IgD-negative memory B cell (primary cell): ENCODE data around the gene MAPKAP1. TPM values are rescaled to one million over a fixed set of nuclear protein-coding genes. Genes with fewer than 3 reads are reported as not detected.

Source experiments
- H3K27ac Mint-ChIP-seq, 3 donors: one replicate each; pipeline ENCODE4 v1.8.0; 2020 to 2022; ENCODE audit warnings: mild to moderate bottlenecking in 3 of 3, mixed read lengths in 3 of 3, moderate library complexity in 1 of 3
- H3K27me3 Mint-ChIP-seq: one replicate; pipeline ENCODE4 v1.8.0; 2021; ENCODE audit warnings: mixed read lengths
- H3K36me3 Mint-ChIP-seq: one replicate; pipeline ENCODE4 v1.8.0; 2020; ENCODE audit warnings: mild to moderate bottlenecking, mixed read lengths
- H3K4me1 Mint-ChIP-seq, 3 donors: one replicate each; pipeline ENCODE4 v1.8.0; 2020 to 2022; ENCODE audit warnings: mixed read lengths in 3 of 3, mild to moderate bottlenecking in 1 of 3
- H3K4me3 Mint-ChIP-seq, 4 donors: one replicate each; pipeline ENCODE4 v1.8.0; 2020 to 2022; ENCODE audit warnings: mild to moderate bottlenecking in 4 of 4, mixed read lengths in 4 of 4, moderate library complexity in 3 of 4
- H3K9me3 Mint-ChIP-seq, 3 donors: one replicate each; pipeline ENCODE4 v1.8.0; 2020 to 2021; ENCODE audit warnings: mixed read lengths in 3 of 3, mild to moderate bottlenecking in 1 of 3
- polyA plus RNA-seq: library from polyadenylated mRNA; unstranded; fragments of 300-500 nt; fragmentation: Illumina TruSeq; gene quantifications from one replicate; pipeline ENCODE4 v1.2.3, GENCODE V29; 2021

Gene MAPKAP1
- polyA plus RNA-seq, 1 donor from 2014 or later, result 74.7 TPM

- peaks cover 16% of the 10 kb centered on the region for H3K36me3 Mint-ChIP-seq
Measured at GRCh38 chr9:125479846-125480615, 227.0 kb downstream of the MAPKAP1 start.

GRCh38 chr9:125477089-125477544 lies 229.9 kb downstream of the MAPKAP1 start:
- peak overlapping the region in 1 of 4 donors; percentile 23 for H3K4me3 Mint-ChIP-seq
- H3K27ac Mint-ChIP-seq, result no peak overlapping the region
- H3K27me3 Mint-ChIP-seq, result no peaks in the 10 kb centered on the region
- H3K9me3 Mint-ChIP-seq, result no peaks in the 10 kb centered on the region
- peaks cover 13% of the 10 kb centered on the region for H3K36me3 Mint-ChIP-seq
- H3K4me1 Mint-ChIP-seq, result peaks cover 0 to 1% (median 0%) of the 10 kb centered on the region in 3 donors

More at GRCh38 chr9:125479846-125480615, 227.0 kb downstream of the MAPKAP1 start:
- H3K4me1 Mint-ChIP-seq, result peaks cover 0 to 1% (median 0%) of the 10 kb centered on the region in 3 donors
- no peaks in the 10 kb centered on the region for H3K27me3 Mint-ChIP-seq
- H3K27ac Mint-ChIP-seq, result no peak overlapping the region
- H3K9me3 Mint-ChIP-seq, result no peaks in the 10 kb centered on the region
- no peak overlapping the region for H3K4me3 Mint-ChIP-seq

GRCh38 chr9:125476645-125477044 lies 230.4 kb downstream of the MAPKAP1 start:
- Mint-ChIP-seq H3K4me3 (no peak overlapping the region), H3K9me3 (no peaks in the 10 kb centered on the region), H3K4me1 (peaks cover 0 to 1% (median 0%) of the 10 kb centered on the region in 3 donors), H3K27ac (no peak overlapping the region), H3K27me3 (no peaks in the 10 kb centered on the region), H3K36me3 (peaks cover 13% of the 10 kb centered on the region)

GRCh38 chr9:125475385-125475784 lies 231.6 kb downstream of the MAPKAP1 start:
- Mint-ChIP-seq H3K4me3 (no peak overlapping the region), H3K27me3 (no peaks in the 10 kb centered on the region), H3K4me1 (peaks cover 0 to 1% (median 0%) of the 10 kb centered on the region in 3 donors), H3K36me3 (peaks cover 13% of the 10 kb centered on the region), H3K9me3 (no peaks in the 10 kb centered on the region), H3K27ac (peak overlapping the region in 1 of 3 donors; percentile 29)

GRCh38 chr9:125472926-125473701 lies 233.9 kb downstream of the MAPKAP1 start:
- no peak overlapping the region for H3K27ac Mint-ChIP-seq
- no peaks in the 10 kb centered on the region for H3K27me3 Mint-ChIP-seq
- H3K9me3 Mint-ChIP-seq, result no peaks in the 10 kb centered on the region
- H3K4me3 Mint-ChIP-seq, result no peak overlapping the region
- H3K36me3 Mint-ChIP-seq, result peaks cover 4% of the 10 kb centered on the region
- peaks cover 0 to 1% (median 0%) of the 10 kb centered on the region in 3 donors for H3K4me1 Mint-ChIP-seq

- H3K27me3 Mint-ChIP-seq, result no peaks in the 10 kb centered on the region
- H3K9me3 Mint-ChIP-seq, result no peaks in the 10 kb centered on the region
- H3K4me1 Mint-ChIP-seq, result no peaks in the 10 kb centered on the region
- peaks cover 5% of the 10 kb centered on the region for H3K36me3 Mint-ChIP-seq
- H3K27ac Mint-ChIP-seq, result no peak overlapping the region
- H3K4me3 Mint-ChIP-seq, result no peak overlapping the region
Measured at GRCh38 chr9:125472562-125472925, 234.5 kb downstream of the MAPKAP1 start.

- no peak overlapping the region for H3K4me3 Mint-ChIP-seq
- no peaks in the 10 kb centered on the region for H3K4me1 Mint-ChIP-seq
- no peaks in the 10 kb centered on the region for H3K9me3 Mint-ChIP-seq
- no peaks in the 10 kb centered on the region for H3K27me3 Mint-ChIP-seq
- H3K36me3 Mint-ChIP-seq, result peaks cover 3% of the 10 kb centered on the region
- H3K27ac Mint-ChIP-seq, result peak overlapping the region in 1 of 3 donors; percentile 60
Measured at GRCh38 chr9:125470767-125471580, 236.0 kb downstream of the MAPKAP1 start.

GRCh38 chr9:125470189-125470588 lies 236.8 kb downstream of the MAPKAP1 start:
- Mint-ChIP-seq H3K4me1 (no peaks in the 10 kb centered on the region), H3K9me3 (no peaks in the 10 kb centered on the region), H3K27me3 (no peaks in the 10 kb centered on the region), H3K36me3 (peaks cover 1% of the 10 kb centered on the region), H3K4me3 (no peak overlapping the region), H3K27ac (no peak overlapping the region)

GRCh38 chr9:125468646-125469045 lies 238.4 kb downstream of the MAPKAP1 start:
- no peaks in the 10 kb centered on the region for H3K9me3 Mint-ChIP-seq
- no peak overlapping the region for H3K4me3 Mint-ChIP-seq
- H3K27me3 Mint-ChIP-seq, result no peaks in the 10 kb centered on the region
- no peak overlapping the region for H3K27ac Mint-ChIP-seq
- H3K36me3 Mint-ChIP-seq, result peaks cover 2% of the 10 kb centered on the region
- no peaks in the 10 kb centered on the region for H3K4me1 Mint-ChIP-seq

GRCh38 chr9:125467116-125467740 lies 239.8 kb downstream of the MAPKAP1 start:
- Mint-ChIP-seq H3K27me3 (no peaks in the 10 kb centered on the region), H3K27ac (no peak overlapping the region), H3K36me3 (peaks cover 14% of the 10 kb centered on the region), H3K9me3 (no peaks in the 10 kb centered on the region), H3K4me3 (no peak overlapping the region), H3K4me1 (no peaks in the 10 kb centered on the region)

GRCh38 chr9:125466411-125466810 lies 240.6 kb downstream of the MAPKAP1 start:
- Mint-ChIP-seq H3K4me1 (no peaks in the 10 kb centered on the region), H3K27ac (no peak overlapping the region), H3K36me3 (peaks cover 16% of the 10 kb centered on the region), H3K9me3 (no peaks in the 10 kb centered on the region), H3K27me3 (no peaks in the 10 kb centered on the region), H3K4me3 (no peak overlapping the region)

- Mint-ChIP-seq H3K4me3 (no peak overlapping the region), H3K36me3 (peaks cover 28% of the 10 kb centered on the region), H3K4me1 (no peaks in the 10 kb centered on the region), H3K27me3 (no peaks in the 10 kb centered on the region), H3K9me3 (no peaks in the 10 kb centered on the region), H3K27ac (no peak overlapping the region)
Measured at GRCh38 chr9:125464591-125465385, 242.2 kb downstream of the MAPKAP1 start.

- Mint-ChIP-seq H3K9me3 (no peaks in the 10 kb centered on the region), H3K36me3 (peaks cover 28% of the 10 kb centered on the region), H3K27me3 (no peaks in the 10 kb centered on the region), H3K27ac (no peak overlapping the region), H3K4me1 (no peaks in the 10 kb centered on the region), H3K4me3 (no peak overlapping the region)
Measured at GRCh38 chr9:125463926-125464325, 243.1 kb downstream of the MAPKAP1 start.

- H3K27me3 Mint-ChIP-seq, result no peaks in the 10 kb centered on the region
- H3K9me3 Mint-ChIP-seq, result no peaks in the 10 kb centered on the region
- H3K4me3 Mint-ChIP-seq, result no peak overlapping the region
- no peak overlapping the region for H3K27ac Mint-ChIP-seq
- no peaks in the 10 kb centered on the region for H3K4me1 Mint-ChIP-seq
- peaks cover 28% of the 10 kb centered on the region for H3K36me3 Mint-ChIP-seq
Measured at GRCh38 chr9:125462861-125463291, 244.1 kb downstream of the MAPKAP1 start.
